HG02981 (cell line): ENCODE data around the gene SMIM21.

ENCODE experiments used
- ATAC-seq: cut with Tn5 transposase; IDR thresholded peaks from one replicate; pipeline ENCODE4 v1.9.1; 2021; ENCODE audit warnings: mild to moderate bottlenecking, moderate library complexity; ENCODE audit not compliant: unreplicated experiment

Gene SMIM21

DNA sequence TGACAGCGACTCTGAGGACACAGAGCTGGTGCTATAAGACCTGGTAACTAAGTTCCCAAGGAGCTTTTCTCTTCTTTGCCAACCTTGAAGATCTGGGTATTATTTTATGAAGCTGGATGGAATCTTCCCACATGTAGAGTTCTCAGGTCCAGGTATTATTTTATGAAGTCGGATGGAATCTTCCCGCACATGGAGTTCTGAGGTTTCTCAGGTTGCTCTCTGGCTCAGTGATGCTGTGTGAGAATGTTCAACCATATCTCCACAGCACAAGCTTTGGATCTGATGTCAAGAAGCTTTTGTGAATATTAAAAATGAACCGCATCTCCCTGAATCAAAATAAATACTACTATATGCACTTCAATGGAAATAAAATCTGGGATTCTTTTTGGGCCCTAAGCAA, at the start of gene SMIM21:
Gene SMIM21, minus strand, starts transcription at position 101 of the 400 bp plus-strand sequence. CDS start 140 bp downstream, outside the sequence.
- no peak for ATAC-seq

DNA sequence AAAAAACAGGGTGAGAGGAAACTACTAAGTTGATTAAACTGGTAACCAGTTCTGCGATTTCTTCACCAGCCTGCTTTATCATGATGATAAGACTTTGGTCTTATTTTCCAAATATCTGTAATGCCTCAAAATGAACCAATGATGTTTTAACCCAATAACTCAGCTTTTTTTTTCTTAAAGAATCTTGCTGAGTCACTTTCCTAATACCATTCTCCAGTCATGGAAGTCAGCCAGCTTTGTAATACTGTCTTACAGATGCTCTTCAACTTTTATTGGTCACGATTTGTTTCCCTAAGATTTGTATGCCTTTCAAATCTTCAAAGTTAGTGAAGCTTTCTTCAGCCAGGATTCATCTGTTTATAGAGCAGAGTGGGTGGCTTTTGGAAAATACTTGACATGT, 47.7 kb upstream of the SMIM21 start:
- no peak for ATAC-seq

DNA sequence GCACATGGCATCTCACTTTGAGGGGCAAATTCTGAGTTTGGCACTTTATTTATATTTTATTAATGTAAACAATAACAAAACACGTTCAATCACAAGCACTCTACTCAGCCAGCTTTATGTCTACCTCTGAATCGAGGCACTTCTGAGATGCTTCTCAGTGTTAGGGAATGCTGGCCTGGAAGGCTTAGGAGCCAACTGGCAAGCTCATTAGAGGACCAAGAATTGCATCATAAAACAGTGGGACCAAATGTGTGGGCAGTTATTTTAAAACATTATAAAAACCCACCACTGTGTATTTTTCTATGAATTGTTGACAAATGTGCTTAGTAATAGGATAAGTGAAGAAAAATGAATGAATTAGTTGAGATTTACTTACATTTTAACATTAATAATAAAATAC, 46.8 kb upstream of the SMIM21 start:
- ATAC-seq, result no peak

DNA sequence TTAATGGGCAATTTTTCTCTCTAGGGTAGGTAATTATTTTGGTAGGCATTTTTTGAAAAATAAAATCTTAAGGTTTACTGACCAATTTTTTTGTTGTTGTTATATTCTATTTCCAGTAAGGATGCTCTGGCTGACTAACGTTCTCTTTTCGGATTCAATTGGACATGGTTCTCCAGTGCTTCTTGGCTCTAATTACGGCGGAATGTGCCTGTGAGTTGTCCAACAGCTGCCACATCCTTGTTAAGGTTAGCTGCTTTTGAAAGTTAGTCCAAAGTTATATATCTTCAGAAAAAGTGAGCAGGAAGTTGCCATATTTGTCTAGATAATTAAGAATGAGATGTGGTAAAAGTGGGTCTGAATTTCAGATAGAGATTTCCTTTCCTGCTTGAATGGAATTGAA, 45.8 kb upstream of the SMIM21 start:
- ATAC-seq, result no peak

DNA sequence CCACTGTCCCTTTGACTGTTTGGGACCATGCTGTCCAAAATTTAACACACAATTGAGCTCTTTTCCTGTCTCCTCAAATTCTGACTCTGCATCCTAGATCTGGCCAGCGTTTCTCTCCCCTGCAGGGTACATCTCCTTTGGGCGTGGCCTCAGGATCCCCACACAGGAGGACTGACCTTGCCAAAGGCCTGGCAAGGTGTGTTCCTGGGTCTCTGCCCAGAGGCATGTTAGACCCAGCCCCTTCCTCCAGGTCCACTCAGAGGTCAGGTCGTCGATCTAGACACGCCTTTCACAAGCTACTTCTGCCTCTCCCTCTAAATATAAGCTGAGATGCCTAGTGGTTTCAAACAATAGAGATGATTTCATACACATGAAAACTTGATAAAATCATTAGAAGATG, 45.4 kb upstream of the SMIM21 start:
- no peak for ATAC-seq

DNA sequence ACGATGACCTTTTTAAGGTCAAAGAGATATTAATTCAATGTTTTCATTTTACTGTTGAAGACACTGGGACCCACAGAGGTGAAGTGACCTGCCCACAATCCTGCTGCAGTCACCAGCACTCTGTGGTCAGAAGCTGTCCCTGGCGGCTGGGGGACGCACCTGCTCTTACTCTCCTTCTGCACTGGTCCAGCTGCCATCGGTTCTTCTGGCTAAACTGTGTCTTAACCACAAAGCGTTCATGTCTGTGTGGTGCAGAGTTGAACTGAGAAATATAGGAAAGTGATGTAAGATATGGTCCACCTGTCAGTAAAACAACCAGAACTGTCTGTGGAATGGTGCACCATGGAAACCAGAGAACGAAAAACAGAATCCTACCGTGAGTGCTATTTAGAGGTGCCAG, 44.9 kb upstream of the SMIM21 start:
- no peak for ATAC-seq

DNA sequence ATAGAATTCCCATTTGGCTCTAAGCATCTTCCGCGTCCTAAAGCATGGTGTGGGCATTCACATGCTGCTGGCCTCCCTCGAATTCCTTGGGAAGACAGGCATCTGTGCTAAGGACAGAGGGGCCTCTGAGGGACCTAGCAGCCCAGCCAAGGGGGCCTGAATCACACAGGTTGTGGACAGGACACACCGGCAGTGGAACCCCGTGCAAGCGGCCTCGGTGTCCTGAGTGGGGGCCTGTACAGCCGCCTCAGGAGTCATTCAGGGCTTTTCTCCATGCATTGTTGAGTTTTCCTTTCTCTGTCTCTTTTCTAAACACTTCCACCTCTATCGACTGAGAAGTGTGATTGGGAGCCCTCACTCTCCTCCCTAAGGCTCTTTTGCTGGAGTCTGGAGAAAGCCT, 44.3 kb upstream of the SMIM21 start:
- no peak for ATAC-seq

DNA sequence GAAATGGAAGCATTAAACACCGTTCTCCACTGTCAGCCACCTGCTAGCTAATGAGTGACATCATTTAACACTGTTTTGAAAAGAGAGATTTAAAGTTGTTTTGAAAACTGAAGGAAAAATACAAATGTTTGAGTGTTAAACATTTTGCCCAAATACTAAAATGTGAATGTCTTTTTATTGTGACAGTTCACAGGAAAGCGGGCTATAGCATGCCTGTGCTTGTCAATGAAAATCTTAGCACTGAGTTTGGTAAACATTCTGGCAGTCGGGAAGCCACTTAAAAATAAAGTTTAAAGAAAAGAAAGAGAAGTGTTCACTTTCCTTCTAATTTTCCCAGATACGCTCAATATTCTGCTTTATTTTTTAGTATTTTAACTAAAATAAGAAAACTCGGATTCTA, 40.3 kb upstream of the SMIM21 start:
- ATAC-seq, result no peak

DNA sequence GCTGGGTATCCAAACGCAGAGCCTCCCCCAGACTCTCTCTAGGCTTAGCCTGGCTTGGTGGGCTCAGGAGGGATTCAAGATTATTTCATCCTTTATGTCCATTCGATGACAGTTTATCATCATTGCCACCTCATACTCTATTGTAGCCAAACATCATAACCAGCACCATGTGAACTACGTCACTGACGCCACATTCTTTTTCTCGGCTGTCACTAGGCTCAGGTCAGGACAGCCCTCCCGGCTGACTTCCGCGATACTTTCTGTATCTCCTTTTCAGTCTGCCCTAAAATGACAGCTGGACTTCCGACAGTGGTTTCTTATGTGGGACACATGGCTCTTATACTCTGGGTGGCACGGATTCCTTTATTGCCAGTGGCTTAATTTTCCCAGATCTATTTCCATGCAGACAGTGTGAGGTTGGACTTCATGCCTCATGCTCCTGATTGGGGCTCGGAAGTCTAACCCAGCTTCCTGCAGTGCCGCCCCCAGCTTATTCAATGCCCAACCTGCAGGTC, 39.8 kb upstream of the SMIM21 start:
- no peak for ATAC-seq

DNA sequence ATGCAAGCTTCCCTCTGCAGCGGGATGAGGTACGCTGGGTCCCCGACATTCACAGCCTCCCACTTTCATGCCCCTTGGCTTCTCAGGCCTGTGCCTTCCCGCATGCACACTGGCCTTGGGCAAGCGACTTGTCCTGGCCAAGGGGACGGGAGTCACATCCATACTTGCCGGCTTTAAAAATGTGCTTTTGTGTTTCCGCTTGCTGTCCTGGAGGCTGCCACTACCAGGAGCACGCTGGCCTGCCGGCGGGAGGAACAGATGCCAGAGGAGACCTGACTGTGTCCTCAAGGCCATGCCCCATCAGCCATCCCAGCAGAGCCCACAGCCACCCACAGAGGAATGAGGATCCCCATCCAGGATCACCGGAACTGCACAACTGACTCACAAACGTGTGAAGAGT, 36.9 kb upstream of the SMIM21 start:
- no peak for ATAC-seq

DNA sequence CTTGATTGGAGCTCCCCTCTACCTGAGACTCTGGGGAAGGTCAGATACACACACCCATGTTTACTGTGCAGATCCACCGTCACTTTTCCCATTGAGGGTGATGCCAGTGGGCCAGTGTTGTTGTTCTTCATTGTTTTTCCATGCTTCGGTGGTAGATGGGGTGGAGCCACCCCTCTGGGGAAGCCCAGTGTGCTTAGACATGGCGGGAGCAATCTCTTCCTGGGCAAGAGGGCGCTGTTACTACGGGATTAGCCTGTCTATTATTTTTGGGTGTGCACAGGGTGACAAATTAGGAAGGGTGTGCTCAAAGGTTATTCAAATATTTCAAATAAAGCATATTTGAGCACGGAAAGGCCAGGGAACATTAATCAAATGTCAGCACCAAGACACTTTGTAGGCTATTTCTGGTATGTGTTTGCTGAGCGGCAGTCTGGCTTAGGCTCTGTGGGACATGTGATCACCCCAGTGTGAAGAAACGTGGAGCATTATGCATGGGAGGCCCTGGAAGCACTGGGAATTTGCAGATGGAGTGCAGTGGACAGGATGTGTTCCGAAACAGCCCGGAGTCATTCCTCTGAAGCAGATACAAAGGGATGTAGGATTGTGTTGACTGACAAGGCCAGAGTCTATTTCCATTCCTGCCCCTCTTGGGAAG, 34.8 kb upstream of the SMIM21 start:
- no peak for ATAC-seq

DNA sequence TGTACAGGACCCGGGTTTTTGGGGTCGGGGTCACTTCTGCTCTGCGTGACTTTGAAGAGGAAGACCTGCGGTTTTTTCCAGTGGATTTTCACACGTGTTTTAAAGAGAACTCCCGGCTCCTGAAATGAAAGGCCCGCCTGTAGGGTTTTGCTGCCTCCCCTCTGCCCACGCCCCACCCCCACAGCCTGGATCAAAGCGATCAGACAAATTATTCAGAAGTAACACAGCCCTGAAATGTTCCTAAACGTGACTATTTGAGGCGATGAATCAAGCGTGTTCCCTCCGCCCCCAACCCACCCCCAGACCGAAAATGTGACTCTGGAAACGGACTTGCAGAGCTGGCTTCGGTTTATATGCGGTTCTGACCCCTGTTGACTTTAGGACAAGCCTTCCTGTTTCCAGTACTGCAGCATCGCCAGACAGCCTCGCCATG, 28.7 kb upstream of the SMIM21 start:
- ATAC-seq, result no peak

DNA sequence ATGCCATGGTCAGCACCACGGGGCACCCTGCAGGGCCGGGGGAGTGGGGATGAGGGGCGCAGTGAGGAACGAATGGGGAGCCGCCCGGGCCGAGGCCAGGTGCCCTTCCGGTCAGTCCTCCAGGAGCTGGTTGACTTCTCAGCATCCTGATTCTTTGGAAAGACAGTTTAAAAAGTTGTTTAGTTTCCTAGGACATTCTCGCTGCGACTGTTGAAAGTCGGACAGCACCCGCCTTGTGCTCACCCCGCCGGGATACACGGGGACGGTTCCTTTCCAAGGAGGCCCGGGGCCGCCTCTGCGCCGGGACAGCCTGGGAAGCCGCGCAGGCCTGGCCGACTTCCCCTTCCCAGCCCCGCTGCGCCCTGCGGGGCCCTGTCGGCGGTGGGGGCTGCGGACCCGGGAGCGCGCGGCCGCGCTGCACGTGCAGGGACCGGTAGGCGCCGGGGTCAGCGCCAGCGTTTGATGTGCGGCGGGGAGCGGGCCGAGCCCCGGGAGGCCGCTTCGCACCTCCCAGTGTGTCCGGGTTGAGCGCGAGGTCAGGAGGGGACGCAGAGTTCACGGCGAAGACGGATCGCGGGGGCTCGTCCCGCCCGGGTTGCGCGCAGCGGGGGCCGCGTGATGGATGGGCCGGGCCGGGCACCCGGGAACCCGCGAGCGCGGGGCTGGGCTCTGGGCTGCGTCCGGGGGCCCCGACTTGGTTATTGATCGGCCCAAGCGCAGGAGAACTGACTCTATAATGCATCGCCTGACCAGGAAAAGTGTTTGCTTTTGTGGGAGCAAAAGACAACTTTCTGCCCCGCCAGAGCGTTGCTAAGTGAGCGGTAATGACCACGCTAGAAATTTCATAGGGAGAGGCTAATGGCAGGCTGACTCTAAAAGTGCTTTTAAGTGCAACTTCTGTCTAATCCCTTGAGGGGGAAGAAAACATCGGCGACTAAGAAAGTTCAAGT, 28.0 kb upstream of the SMIM21 start:
- no peak for ATAC-seq

DNA sequence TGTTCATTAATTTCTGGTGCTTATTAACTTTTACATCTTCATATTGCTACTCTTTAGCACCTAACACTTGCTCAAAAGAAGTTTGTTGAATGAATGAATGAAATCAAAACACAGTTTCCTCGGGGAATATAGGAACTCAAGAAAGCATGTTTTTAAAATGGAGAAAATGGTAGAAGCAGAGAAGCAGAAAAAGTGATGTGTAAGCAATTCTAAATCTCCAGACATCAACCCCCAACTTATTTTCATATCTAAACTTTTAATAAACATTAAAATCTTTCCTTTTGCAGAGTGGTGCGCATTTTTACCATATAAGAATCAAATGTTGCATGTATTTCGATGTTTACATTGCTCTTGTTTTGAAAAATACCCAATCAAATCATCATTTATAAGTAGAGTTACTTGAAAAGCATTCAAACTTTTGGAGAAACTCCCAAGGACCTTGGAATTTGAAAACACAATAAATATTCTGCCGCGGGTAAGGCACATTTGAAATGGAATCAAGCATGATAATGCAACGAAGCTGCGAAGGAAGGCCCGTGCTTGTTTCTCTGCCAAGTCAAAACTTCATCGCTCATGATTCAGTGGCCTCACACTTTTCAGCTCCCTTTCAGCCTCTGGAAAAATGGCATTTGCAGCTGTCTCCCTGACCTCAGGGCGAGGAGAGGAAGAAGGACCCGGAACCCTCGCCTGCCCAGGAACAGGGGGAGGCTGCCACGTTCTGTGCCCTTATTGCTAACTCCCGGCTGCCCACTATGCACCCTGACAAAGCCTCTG, 26.7 kb upstream of the SMIM21 start:
- ATAC-seq, result no peak

DNA sequence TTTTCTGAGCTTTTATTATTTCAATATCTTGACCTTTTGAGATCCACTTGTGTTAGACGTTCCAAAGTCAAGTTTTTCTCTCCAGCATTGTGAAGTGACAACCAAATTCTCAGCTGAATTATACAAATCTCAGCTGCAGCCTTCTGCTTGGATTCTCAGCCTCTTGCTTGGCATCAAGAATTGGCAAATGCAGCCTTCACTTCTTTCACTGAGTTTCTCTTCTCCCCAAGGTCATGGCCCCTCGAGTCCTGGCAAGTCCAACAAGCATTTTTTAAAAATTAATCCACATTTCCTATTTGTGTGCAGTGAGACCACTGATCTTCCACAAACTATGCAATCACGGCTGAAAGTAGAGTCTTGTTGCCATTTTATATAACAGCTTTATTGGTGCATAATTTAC, 23.4 kb upstream of the SMIM21 start:
- no peak for ATAC-seq

DNA sequence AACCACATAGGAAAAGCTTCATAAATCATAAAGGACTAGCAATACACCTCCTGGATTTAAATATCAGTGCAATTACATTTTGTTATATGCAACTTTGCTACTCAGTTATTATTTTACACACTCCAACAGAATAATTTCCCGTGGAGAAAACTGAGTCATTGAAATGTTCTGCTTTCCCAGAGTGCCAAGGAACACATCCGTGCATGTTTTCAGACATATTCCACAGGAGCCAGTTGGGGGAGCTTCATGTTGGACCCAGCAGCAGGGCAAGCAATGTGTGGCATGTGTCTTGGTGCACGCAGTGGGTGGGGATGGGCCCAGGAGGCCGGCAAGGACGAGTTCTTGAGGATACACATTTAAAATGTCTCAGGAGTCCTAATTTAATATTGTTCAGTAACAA, 14.4 kb upstream of the SMIM21 start:
- ATAC-seq, result no peak

DNA sequence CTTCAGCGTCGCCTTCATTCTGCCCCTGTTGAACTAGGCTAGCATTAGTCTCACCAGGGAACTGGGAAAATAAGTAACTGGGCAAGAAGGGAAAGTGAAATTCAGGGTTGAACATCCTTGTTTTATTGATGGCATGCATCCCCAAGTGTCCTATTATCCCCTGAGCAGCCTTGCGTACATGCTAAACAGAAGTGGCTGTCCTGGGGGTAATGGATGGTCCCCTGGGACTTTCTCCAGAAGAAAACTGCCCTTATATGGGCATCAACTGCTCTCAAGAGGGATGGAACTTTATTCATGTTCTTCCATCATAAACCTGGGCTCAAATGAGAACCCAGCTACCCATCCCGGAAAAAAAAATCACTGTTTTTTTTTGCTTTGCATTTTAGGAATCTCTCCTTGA, 11.8 kb upstream of the SMIM21 start:
- ATAC-seq, result no peak

DNA sequence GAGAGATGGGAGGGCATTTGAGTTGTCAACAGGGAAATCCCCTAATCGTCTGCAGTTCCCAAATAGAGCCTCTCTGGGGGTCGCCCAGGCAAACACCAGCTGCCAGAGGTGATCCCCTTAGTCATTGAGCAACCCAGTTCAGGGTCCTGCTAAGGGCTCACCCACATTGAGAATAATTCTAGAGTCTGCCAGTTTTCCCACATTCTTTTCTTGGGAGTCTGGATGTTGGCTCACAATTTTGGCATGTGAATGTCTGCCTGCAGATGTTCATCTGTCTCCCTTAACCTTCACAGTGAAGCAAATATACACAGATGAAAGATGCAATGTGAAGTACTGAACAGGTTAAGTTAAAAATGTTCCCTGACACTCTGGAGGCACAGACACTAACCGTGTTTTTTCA, 11.4 kb upstream of the SMIM21 start:
- ATAC-seq, result no peak

DNA sequence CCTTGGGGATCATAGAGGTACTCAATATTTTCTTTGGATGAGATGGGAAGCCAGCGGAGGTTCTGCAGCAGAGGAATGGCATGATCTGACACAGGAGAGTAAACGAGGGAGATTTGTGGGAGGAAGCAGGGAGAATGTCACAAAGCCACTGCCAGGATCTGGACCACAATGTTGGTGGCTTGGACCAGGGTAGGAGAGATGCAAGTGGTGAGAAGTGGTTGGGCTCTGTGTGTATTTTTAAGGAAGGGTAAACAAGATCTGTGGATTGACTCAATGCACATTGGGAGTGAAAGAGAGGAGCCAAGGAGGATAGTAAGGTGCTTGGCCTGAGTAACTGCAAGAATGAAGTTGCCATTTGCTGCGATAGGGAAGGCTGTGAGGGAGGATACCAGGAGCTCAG, 10.5 kb upstream of the SMIM21 start:
- no peak for ATAC-seq

DNA sequence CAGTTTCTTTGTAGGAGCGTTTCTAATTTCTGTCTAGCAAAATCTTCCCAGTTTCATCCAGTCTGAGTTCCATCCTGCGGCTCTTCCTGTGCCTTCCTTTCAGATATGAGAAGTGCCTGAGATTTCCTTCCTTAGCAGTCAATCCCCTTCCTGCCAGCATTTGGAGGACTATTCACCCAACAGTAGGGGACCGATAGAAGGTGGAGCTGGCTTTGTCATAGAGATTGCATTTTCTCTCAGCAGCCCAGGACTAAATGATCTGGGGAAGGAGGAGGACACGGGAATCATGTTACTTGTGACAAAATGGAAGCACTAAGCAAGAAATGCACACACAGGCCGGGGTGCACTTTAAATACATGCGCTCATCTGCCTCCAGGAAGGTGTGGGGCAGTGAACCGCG, 5.6 kb upstream of the SMIM21 start:
- no peak for ATAC-seq

DNA sequence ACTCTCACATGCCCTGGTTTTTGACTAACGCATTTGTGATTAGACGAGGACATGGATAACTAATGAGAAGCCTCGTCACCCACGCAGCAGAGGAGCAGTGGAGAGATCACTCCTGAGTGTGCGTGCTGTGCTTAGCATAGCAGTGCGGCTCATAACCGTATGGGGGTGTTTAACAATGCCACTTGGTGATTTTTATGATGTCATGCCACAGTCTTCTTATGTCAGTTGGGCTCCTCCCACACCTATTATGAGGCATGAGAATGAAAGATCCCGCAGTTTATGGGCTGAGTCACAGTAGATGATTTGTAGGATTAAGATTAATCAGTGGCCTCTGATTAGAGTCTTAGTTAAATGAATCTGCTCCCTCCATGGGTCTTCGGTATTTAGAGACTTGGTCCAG, 2.5 kb upstream of the SMIM21 start:
- no peak for ATAC-seq
